Lower lobe of right lung (tissue), 2 donors: Measurements from ENCODE around the gene B4GALT5. TPM values are rescaled to one million over a fixed set of nuclear protein-coding genes. Genes with fewer than 3 reads are reported as not detected.

ENCODE experiments used
- ATAC-seq, 2 donors: fragments of 200-7000 bp; cut with Tn5 transposase; one replicate each; pipeline ENCODE4 v1.9.1; 2020 to 2022; ENCODE audit warnings: mild to moderate bottlenecking in 2 of 2, moderate library complexity in 2 of 2
- DNase-seq: peaks from one replicate; pipeline ENCODE4 v3.0.0-alpha.2; 2020
- H3K27ac ChIP-seq: fragments of 200-600 bp; one replicate; pipeline ENCODE4 v1.8.0; 2022
- H3K27me3 ChIP-seq: fragments of 200-600 bp; one replicate; pipeline ENCODE4 v1.8.0; 2022; ENCODE audit warnings: low read depth
- H3K36me3 ChIP-seq: fragments of 200-600 bp; one replicate; pipeline ENCODE4 v1.8.0; 2022; ENCODE audit warnings: mild to moderate bottlenecking
- H3K4me1 ChIP-seq: fragments of 200-600 bp; one replicate; pipeline ENCODE4 v1.8.0; 2022
- H3K4me3 ChIP-seq: fragments of 200-600 bp; one replicate; pipeline ENCODE4 v1.8.0; 2022; ENCODE audit warnings: mild to moderate bottlenecking
- H3K9me3 ChIP-seq: fragments of 200-600 bp; one replicate; pipeline ENCODE4 v1.8.0; 2022
- intact Hi-C: fragments of 100-400 bp; cut with DNase I; formaldehyde crosslinking; loops from one replicate; pipeline ENCODE4 v1.11.0; 2022
- total RNA-seq: library from RNA; stranded (reverse); fragmentation: NEBNext Ultra II Directional; extraction: Animal tissue kit (Norgen Biotek cat#: 25700); gene quantifications from one replicate; pipeline ENCODE4 v1.2.1, GENCODE V29; 2021
- TF ChIP-seq, protein P1 (sequence below): fragments of 200-600 bp; IDR thresholded peaks from one replicate; pipeline ENCODE4 v1.8.0; 2022; ENCODE audit warnings: antibody characterized with exemption, mild to moderate bottlenecking
- donor health status: DM: no; HTN: yes; CAD: no; lungs with severe emphysema.

The B4GALT5 gene
- total RNA-seq, 1 donor from 2014 or later = 39.5 TPM

GRCh38 chr20:49697071-49697470 lies 16.6 kb downstream of the B4GALT5 start:
- Histone ChIP-seq H3K4me3 (no peak overlapping the region), H3K9me3 (no peaks in the 10 kb centered on the region), H3K27ac (no peak overlapping the region), H3K27me3 (no peaks in the 10 kb centered on the region), H3K4me1 (peaks cover 81% of the 10 kb centered on the region), H3K36me3 (no peaks in the 10 kb centered on the region)
- TF ChIP-seq, protein P1, sequence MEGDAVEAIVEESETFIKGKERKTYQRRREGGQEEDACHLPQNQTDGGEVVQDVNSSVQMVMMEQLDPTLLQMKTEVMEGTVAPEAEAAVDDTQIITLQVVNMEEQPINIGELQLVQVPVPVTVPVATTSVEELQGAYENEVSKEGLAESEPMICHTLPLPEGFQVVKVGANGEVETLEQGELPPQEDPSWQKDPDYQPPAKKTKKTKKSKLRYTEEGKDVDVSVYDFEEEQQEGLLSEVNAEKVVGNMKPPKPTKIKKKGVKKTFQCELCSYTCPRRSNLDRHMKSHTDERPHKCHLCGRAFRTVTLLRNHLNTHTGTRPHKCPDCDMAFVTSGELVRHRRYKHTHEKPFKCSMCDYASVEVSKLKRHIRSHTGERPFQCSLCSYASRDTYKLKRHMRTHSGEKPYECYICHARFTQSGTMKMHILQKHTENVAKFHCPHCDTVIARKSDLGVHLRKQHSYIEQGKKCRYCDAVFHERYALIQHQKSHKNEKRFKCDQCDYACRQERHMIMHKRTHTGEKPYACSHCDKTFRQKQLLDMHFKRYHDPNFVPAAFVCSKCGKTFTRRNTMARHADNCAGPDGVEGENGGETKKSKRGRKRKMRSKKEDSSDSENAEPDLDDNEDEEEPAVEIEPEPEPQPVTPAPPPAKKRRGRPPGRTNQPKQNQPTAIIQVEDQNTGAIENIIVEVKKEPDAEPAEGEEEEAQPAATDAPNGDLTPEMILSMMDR = no peak
- ATAC-seq (peak; percentile 23 to 34), DNase-seq (no peak)
- intact Hi-C loops = no loop called here

- H3K36me3 ChIP-seq = no peaks in the 10 kb centered on the region
- intact Hi-C loops = no loop called here
- H3K27me3 ChIP-seq = no peaks in the 10 kb centered on the region
- TF ChIP-seq, protein P1 = no peak
- H3K27ac ChIP-seq = no peak overlapping the region
- peaks cover 81% of the 10 kb centered on the region for H3K4me1 ChIP-seq
- H3K9me3 ChIP-seq = no peaks in the 10 kb centered on the region
- DNase-seq (no peak), ATAC-seq (no peak)
- no peak overlapping the region for H3K4me3 ChIP-seq
Observed at GRCh38 chr20:49696594-49696993, 17.1 kb downstream of the B4GALT5 start.

- DNase-seq (no peak), ATAC-seq (no peak)
- peaks cover 81% of the 10 kb centered on the region for H3K4me1 ChIP-seq
- TF ChIP-seq, protein P1 = no peak
- no peaks in the 10 kb centered on the region for H3K36me3 ChIP-seq
- H3K9me3 ChIP-seq = no peaks in the 10 kb centered on the region
- H3K27ac ChIP-seq = no peak overlapping the region
- H3K27me3 ChIP-seq = no peaks in the 10 kb centered on the region
- intact Hi-C loops = no loop called here
- no peak overlapping the region for H3K4me3 ChIP-seq
Observed at GRCh38 chr20:49695830-49696229, 17.8 kb downstream of the B4GALT5 start.

DNA sequence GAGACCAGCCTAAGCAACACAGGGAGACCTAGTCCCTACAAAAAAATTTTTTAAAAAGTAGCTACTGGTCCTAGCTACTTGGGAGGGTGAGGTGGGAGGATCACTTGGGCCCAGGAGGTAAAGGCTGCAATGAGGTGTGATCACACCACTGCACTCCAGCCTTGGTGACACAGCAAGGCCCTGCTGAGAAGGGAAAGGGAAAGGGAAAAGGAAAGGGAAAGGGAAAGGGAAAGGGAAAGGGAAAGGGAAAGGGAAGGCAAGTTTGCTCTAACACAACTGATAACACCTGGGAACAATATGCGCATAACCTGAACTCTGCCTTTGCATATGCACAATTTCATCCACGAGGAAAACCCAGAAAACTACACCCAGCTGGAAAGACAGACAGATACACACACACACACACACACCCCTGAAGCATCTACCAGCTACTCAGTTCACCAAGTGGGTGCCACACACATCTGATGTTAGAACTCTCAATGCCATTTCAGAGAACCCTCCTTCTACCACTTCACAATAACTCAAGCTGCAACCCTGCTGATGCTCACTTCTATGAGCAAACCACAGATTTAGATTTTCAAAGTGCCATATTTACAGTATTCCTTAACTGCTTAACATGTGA lies 19.1 kb downstream of the B4GALT5 start:
- no peaks in the 10 kb centered on the region for H3K36me3 ChIP-seq
- H3K9me3 ChIP-seq = no peaks in the 10 kb centered on the region
- H3K27ac ChIP-seq = no peak overlapping the region
- ATAC-seq = peak; percentile 18 to 27
- H3K4me1 ChIP-seq = peaks cover 73% of the 10 kb centered on the region
- intact Hi-C loops = no loop called here
- TF ChIP-seq, protein P1 = no peak
- H3K27me3 ChIP-seq = no peaks in the 10 kb centered on the region
- DNase-seq = no peak
- H3K4me3 ChIP-seq = no peak overlapping the region

- TF ChIP-seq, protein P1 = no peak
- peaks cover 64% of the 10 kb centered on the region for H3K4me1 ChIP-seq
- ATAC-seq = no peak
- no peaks in the 10 kb centered on the region for H3K36me3 ChIP-seq
- DNase-seq = no peak
- no peak overlapping the region for H3K4me3 ChIP-seq
- no peaks in the 10 kb centered on the region for H3K9me3 ChIP-seq
- no peaks in the 10 kb centered on the region for H3K27me3 ChIP-seq
- intact Hi-C loops = no loop called here
- H3K27ac ChIP-seq = no peak overlapping the region
Observed at GRCh38 chr20:49693435-49694171, 20.1 kb downstream of the B4GALT5 start.
